ENCODE data around the gene PARPBP.
"Not testable (repeated sequence)": the region's sequence is repeated elsewhere in the genome, so short reads cannot be mapped to it uniquely, and the experiment has no call there.

PARPBP gene

GRCh38 chr12:102119674-102120563 is at the start of gene PARPBP, which contains the start of gene NUP37:
PARPBP (plus strand) TSS chr12:102120183; CDS start chr12:102123889, 3,706 bp downstream.
NUP37 (minus strand) TSS chr12:102120114; CDS start chr12:102118518, 1,596 bp downstream.
- peak; percentile 75 to 85 for DNase-seq (ENCODE audit: low read depth in 1 of 2, low spot score in 1 of 2)

GRCh38 chr12:102072092-102072491 is 47.9 kb upstream of the PARPBP start:
- not testable (repeated sequence) for DNase-seq (ENCODE audit: low read depth in 1 of 2, low spot score in 1 of 2)

GRCh38 chr12:102080842-102081241 is 39.1 kb upstream of the PARPBP start:
- no peak for DNase-seq (ENCODE audit: low read depth in 1 of 2, low spot score in 1 of 2)

GRCh38 chr12:102089228-102089835 is 30.7 kb upstream of the PARPBP start:
- not testable (repeated sequence) for DNase-seq (ENCODE audit: low read depth in 1 of 2, low spot score in 1 of 2)

DNA sequence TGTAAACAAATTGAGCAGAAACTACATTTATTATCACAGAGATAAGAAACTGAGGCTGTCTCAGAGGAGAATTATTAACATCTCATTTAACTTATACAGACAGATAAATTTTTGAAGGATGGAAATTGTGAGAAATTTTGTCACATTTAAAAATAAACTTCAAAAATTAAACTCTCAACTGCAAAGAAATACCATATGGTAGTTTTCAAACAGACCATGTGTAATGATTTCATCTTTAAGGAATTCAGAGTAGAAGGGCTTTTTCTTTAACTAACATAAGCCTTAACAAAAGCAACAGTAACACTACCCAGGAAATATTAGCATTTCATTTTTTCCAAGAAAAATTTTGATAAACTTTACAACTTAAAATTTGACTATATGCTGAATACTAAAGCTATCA is 26.7 kb upstream of the PARPBP start:
- no peak for DNase-seq (ENCODE audit: low read depth in 1 of 2, low spot score in 1 of 2)

- DNase-seq (ENCODE audit: low read depth in 1 of 2, low spot score in 1 of 2) = no peak
Observed at GRCh38 chr12:102095677-102096263, 24.2 kb upstream of the PARPBP start.

GRCh38 chr12:102096855-102097254 is 23.1 kb upstream of the PARPBP start:
- DNase-seq (ENCODE audit: low read depth in 1 of 2, low spot score in 1 of 2) = no peak

DNA sequence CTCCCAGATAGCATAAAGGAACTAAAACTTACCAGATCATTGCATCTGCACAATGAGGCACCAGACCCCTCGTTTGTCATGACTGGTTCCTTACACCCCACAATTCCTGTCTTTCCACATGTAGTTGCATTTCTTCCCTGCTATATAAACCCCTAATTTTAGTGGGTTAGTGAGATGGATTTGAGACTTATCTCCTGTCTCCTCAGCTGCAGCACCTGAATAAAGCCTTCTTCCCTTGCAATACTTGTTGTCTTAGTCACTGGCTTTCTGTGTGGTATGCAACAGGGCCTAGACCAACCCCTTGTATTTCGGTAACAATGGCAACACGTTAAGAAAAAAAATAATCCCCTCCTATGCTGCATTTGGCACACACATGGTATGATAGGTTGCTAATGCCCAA is 13.1 kb upstream of the PARPBP start:
- no peak for DNase-seq (ENCODE audit: low read depth in 1 of 2, low spot score in 1 of 2)

DNA sequence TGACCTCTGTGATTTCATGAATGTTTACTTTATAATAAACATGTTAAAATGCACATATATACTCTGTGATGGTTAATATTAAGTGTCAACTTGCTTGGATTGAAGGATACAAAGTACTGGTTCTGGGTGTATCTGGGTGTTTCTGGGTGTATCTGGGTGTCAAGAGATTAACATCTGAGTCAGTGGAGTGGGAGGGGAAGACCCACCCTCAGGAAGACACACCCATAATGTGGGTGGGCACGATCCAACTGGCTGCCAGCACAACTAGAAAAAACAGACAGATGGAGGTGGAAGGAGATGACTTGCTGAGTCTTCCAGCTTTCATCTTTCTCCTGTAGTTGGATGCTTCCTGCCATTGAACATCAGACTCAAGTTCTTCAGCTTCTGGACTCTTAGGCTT is 12.0 kb upstream of the PARPBP start:
- DNase-seq (ENCODE audit: low read depth in 1 of 2, low spot score in 1 of 2) = no peak

DNA sequence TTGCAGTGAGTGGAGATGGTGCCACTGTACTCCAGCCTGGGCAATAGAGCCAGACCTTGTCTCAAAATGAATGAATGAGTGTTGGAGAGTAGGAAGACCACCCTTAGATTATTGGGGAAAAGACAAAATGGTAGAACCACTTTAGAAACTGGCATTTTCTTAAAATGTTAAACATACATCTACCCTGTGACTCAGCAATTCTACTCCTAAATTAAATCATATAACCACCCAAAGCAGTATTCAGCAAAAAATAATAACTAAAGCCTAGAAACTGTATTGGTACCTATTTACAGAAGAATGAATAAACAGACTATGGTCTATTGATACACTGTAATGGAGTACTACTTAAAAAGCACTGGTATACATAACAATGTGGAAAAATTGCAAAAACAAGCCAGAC is 9.2 kb upstream of the PARPBP start:
- DNase-seq (ENCODE audit: low read depth in 1 of 2, low spot score in 1 of 2) = no peak

- DNase-seq (ENCODE audit: low read depth in 1 of 2, low spot score in 1 of 2) = no peak
Observed at GRCh38 chr12:102114212-102114611, 5.8 kb upstream of the PARPBP start.

DNA sequence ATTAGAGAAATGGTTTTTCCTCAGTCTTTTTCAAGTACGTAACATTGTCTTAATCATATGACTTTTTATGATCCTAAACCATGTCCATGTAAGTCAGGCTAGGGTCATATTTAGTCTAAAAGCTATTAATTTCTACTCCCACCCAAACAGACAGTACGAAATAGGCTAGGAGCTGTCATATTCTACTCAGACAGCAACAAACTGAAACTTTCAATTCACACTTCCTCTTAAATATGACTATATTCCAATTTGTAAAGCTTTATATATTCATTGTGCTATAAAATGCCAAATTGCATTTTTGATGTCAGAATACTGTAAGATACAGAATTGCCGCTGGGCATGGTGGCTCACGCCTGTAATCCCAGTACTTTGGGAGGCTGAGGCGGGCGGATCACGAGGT is 3.6 kb upstream of the PARPBP start:
- no peak for DNase-seq (ENCODE audit: low read depth in 1 of 2, low spot score in 1 of 2)

- DNase-seq (ENCODE audit: low read depth in 1 of 2, low spot score in 1 of 2) = no peak
Observed at GRCh38 chr12:102118874-102119273, 1.1 kb upstream of the PARPBP start.

- DNase-seq (ENCODE audit: low read depth in 1 of 2, low spot score in 1 of 2) = no peak
Observed at GRCh38 chr12:102120564-102120873, 536 bp downstream of the PARPBP start.

DNA sequence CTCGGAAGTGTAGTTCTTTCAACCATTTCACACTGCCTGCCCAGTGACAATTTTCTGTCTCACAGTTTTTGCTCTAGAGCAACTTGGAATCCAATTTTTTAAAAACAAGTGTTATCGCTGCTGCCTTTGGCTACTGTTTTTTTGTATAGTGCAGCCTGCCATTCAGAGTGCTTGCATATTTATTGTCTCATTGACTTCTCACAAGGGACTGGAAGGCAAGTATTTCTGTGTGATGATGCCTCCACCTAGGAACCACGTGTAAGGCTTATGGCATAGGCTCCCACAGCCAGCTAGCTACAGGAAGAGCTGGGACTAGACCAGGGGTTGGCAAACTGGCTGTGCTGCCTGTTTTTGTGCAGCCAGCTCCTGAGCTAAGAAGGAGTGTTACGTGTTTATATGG is 903 bp downstream of the PARPBP start:
- DNase-seq (ENCODE audit: low read depth in 1 of 2, low spot score in 1 of 2) = no peak

DNA sequence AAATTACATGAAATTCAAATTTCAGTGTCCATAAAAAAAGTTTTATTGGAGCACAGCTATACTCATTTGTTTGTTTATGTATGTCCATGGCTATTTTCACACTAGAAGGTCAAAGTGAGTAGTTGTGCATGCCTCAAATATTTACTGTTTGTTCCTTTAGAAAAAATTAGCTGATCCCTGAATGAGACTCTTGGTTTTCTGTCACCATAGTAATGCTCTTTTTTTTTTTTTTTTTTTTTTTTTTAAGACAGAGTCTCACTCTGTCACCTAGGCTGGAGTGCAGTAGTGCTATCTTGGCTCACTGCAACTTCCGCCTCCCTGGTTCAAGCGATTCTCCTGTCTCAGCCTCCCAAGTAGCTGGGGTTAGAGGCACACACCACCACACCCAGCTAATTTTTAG is 1.3 kb downstream of the PARPBP start:
- DNase-seq (ENCODE audit: low read depth in 1 of 2, low spot score in 1 of 2) = not testable (repeated sequence)

DNA sequence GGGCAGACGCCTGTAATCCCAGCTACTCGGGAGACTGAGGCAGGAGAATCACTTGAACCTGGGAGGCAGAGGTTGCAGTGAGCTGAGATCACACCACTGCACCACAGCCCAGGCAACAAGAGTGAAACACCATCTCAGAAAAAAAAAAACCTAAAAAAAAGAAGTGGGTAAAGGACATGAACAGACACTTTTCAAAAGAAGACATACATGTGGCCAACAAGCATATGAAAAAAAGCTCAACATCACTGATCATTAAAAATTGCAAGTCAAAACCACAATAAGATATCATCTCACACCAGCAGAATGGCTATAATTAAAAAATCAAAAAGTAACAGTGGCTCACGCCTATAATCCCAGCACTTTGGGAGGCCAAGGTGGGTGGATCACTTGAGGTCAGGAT is 10.7 kb downstream of the PARPBP start:
- not testable (repeated sequence) for DNase-seq (ENCODE audit: low read depth in 1 of 2, low spot score in 1 of 2)

DNA sequence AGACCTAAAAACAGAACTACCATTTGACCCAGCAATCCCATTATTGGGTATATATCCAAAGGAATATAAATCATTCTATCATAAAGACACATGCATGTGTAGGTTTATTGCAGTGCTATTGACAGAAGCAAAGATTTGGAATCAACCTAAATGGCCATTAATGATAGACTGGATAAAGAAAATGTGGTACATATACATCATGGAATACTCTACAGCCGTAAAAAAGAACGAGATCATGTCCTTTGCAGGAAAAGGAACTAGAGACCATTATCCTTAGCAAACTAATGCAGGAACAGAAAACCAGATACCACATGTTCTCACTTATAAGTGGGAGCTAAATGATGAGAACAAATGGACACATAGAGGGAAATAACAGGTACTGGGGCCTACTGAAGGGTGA is 11.5 kb downstream of the PARPBP start:
- DNase-seq (ENCODE audit: low read depth in 1 of 2, low spot score in 1 of 2) = not testable (repeated sequence)

DNA sequence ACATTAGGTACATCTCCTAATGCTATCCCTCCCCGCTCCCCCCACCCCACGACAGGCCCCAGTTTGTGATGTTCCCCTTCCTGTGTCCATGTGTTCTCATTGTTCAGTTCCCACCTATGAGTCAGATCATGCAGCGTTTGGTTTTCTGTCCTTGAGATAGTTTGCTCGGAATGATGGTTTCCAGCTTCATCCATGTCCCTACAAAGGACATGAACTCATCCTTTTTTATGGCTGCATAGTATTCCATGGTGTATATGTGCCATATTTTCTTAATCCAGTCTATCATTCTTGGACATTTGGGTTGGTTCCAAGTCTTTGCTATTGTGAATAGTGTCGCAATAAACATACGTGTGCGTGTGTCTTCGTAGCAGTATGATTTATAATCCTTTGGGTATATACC is 17.6 kb downstream of the PARPBP start:
- DNase-seq (ENCODE audit: low read depth in 1 of 2, low spot score in 1 of 2) = not testable (repeated sequence)

DNA sequence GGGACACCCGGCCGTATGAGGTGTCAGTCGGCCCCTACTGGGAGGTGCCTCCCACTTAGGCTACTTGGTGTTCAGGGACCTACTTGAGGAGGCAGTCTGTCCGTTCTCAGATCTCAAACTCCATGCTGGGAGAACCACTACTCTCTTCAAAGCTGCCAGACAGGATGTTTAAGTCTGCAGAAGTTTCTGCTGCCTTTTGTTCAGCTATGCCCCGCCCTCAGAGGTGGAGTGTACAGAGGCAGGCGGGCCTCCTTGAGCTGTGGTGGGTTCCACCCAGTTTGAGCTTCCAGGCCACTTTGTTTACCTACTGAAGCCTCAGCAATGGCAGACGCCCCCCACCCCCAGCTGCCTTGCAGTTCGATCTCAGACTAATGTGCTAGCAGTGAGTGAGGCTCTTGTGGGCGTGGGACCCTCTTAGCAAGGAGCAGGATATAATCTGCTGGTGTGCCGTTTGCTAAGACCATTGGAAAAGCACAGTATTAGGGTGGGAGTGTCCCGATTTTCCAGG is 22.9 kb downstream of the PARPBP start:
- not testable (repeated sequence) for DNase-seq (ENCODE audit: low read depth in 1 of 2, low spot score in 1 of 2)

GRCh38 chr12:102144221-102144620 is 24.2 kb downstream of the PARPBP start:
- DNase-seq (ENCODE audit: low read depth in 1 of 2, low spot score in 1 of 2) = no peak

DNA sequence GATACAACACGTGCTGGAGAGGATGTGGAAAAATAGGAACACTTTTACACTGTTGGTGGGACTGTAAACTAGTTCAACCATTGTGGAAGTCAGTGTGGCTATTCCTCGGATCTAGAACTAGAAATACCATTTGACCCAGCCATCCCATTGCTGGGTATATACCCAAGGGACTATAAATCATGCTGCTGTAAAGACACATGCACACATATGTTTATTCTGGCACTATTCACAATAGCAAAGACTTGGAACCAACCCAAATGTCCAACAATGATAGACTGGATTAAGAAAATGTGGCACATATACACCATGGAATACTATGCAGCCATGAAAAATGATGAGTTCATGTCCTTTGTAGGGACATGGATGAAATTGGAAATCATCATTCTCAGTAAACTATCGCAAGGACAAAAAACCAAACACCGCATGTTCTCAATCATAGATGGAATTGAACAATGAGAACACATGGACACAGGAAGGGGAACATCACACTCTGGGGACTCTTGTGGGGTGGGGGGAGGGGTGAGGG is 27.1 kb downstream of the PARPBP start:
- DNase-seq (ENCODE audit: low read depth in 1 of 2, low spot score in 1 of 2) = not testable (repeated sequence)
